SKM-1 (cell line): ENCODE data around the gene URB1.

Experiments used
- DNase-seq: peaks from one replicate; lab custom pipeline; 2025; ENCODE audit not compliant: unreplicated experiment; lab: John Stamatoyannopoulos, UW

Gene URB1

DNA sequence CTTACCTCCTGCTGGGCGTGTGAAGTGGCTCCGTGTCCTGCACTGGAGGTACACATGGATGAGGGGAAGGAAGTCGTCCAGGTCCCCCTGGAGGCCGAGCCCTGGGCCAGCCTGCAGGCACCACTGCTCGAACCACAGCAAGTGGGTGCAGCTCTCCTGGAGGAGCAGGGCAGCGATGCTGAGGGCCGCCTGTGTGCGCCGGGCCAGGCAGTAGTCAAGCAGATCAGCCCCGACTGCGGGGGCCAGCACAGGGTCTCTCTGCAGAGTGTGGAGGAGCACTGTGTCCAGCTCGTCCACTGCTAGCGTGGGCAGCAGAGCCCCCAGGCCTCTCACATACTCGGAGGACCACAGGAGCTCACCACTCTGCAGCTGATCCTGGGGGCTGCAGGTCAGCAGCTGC is 45.9 kb downstream of the URB1 start:
- no peak for DNase-seq

DNA sequence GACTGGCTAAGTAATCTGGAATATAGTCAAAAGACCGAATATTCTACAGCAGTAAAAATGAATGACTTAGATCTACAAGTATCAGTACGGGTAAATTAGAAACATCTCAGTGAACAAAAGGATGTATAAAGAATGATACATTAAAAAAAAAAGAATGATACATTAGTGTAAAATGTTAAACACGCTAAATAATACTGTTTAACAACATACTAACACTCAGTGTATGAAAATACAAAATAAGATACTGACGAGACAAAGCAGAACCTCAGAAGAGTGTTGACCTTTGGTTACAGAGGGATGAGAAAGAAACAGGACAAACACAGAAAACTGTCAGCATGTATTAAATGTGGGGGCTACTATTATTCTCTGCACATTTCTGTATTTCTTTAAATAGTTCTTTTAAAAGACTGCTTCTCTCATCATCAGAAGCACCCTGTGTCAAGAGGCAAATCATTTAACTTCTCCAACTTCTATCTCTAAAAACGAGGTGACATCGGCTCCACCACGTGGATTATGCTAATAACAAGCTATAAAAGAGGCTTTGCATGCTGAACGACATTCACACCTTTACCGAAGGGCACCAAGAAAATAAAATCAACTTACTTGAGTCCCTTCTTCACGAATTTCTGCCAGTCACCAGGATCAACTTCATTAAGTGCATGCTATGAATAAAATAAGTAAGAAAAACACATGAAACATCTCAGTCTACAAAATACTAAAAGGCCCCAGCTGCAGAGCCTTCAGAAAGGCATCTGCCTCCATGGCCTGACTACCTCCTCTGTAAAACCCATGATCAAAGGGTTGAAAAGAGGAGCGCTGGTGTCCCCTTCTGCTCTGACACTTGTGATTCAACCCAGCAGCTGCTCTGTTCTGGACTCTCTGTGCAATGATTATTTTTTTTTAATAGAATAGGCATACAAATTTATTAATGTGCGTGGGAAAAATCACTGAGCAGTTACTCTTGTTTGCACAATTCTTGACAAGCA is 51.7 kb downstream of the URB1 start:
- DNase-seq, result no peak

- no peak for DNase-seq
Measured at GRCh38 chr21:32338209-32338921, 54.4 kb downstream of the URB1 start.

GRCh38 chr21:32337206-32337605 is 55.6 kb downstream of the URB1 start:
- DNase-seq, result no peak

DNA sequence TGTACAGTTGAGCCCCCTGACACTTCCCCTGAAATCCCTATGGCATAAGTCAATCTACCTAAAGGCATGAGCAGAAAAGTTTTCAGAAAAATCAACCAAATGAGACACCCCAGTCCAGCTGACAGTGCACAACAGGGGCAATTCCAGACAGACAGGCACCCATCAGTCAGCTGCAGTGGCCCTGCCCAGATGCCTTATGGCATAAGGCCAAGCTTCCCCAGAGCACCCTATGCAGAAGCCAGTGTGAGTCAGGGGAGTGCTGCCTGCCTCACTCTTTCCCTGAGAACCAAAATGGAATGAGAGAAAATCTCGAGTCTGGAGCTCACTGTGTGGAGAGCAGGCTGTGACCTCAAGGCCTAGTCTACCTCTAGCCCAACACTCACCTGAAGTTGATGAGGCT is 56.1 kb downstream of the URB1 start:
- no peak for DNase-seq

DNA sequence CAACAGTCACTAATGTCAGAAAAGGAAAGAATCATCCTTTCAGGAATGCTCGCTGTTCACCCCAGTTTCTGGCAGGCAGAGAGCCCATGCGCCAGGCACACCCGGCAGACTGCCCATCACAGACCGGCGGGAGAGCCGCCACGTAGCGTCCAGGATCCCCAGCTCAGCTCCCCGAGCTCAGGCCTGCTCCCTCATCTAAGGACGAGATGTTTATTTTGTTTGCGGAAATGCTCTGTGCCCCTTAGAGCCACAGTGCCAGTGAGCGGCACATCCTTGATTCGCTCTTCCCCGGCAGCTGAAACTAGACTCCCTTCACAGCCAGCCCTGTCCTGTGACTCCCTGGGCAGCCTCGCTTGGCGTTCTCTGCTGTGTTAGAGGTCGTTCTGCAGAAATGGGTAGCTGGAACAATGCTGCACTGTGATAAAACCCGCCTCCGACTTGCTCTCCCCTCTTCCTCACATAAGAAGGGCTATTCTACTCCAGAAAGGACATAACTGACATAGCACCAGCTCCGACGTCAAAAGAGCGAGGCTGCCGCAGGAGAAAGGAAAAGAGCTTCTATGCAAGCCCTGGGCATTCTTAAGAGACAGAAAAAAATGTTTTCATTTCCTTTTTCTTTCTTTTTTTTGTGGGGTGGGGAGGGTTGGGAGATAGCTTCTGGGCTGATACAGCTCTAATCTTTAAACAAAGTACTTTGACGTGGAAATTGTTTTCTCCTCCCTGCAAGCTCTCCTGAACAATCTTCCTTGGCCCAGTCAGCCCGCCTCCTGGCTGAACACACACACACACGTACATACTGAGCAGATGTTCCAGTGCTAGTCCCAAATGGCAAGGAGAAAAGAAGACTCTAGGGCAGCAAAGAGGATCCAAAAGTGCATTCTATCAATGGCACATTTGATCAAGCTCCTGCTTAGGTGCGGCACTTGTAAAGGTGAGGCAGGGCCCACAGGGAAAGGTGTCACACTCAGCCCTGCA is 56.9 kb downstream of the URB1 start:
- no peak for DNase-seq

DNA sequence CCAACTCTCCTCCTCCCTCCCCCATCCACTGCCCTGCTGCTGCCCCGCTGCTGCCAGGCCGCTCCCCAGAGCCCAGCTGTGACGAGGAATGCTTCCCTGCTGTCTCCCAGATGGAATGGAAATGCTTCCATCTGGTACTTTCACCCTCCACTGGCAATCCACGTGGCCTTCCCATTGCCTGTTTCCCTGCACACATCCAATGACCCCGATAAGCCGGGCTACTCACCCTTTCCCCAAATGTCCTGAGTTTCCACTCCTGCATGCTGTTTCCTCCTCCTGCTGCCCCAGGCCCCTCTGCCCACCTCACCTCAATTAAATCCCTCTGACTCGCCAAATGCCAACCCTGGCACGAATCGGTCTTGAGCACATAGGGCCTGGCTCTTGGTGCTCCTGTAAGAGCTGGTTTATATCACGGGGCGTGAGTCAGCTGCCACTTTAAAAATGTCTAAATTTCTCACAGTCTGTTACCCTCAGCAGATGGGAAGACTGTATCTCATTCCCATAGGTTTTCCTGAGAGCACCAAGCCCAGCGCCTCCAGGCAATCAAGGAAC is 57.8 kb downstream of the URB1 start:
- no peak for DNase-seq

DNA sequence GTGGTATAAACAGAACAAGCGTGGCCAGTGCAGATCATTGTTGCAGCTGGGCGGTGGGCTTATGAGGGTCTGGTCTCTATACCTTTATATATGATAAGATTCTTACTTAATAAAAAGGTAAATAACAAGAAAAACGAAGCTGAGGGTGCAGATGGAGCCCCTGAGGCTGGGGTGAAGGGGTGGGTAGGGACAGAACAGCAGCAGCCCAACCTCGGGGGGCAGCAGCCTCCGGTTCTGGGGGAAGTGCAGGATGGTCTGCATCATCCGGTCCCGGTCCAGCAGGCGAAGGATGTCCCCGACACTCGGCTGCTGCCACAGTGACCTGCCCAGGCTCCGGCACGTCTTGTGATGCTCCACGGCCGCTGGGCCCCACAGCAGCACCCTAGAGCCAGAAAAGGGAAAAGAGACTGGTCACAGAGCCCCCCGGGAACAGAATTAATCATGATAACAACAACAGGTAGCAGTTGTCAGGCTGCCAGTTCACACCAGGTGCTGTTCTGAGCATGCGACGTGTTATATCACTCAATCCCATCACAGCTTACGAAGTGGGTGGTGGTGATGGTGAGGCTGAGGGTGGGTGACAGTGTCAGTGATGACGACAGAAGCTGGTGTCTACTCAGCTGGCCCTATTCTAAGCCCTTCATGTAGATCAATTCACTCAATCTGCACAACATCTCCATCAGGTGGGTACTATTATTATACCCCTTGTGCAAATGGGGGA is 58.7 kb downstream of the URB1 start:
- DNase-seq, result no peak

DNA sequence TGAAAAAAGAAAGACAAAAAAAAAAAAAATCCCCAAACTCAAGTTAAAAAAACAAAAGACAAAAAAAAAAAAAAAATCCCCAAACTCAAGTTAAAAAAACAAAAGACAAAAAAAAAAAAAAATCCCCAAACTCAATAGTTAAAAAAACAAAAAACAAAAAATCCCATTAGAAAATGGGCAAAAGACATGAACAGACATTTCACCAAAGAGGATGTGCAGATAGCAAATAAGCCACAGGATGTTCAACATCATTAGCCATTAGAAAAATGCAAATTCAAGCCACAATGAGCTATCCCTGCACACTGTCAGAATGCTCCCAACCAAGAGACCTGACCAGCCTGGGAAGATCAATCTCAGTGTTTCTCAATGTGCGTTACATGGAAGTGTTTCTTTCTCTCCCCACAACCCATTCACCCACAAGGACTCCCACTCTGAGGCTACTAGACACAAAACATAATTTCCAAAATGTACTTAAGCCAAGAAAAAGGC is 60.3 kb downstream of the URB1 start:
- no peak for DNase-seq

DNA sequence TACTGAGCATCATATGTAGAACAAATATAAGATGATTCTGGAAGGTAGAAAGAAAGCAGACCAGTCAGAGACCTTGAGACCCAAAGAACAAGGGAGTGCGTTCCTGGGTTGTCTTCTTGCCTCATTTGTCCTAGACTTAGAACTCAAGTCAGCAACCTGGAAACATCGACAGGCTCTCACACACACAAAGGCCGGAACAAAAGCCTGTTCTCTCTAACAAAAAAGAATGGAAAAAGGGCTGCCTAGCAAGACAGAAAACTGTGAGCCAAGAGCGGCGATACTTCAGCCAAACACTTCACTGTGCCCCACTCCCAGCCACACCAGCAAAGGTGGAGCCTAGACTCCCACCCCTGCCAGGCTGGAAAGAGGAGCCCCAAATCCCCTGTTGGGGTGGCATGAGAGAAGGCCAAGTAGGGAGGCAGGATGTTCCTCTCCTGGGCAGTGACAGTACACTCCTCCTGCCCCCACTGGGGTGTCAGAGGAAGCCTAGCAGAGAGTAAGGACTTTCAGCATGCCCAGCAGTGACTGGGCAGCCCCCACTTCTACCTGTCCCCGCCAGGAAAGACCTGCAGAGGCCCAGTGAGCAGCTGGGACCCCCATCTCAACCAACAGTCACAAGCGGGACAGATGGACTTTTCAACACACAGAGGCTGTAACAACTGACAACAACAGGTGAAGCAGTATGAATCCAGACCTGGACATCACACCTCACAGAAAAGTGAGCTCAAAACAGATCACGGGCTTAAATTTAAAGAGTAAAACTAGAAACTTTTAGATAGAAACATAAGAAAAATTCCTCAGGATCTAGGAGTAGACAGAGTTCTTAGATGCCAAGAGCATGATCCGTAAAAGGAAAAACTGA is 61.1 kb downstream of the URB1 start:
- no peak for DNase-seq

- no peak for DNase-seq
Measured at GRCh38 chr21:32330784-32331311, 62.0 kb downstream of the URB1 start.

DNA sequence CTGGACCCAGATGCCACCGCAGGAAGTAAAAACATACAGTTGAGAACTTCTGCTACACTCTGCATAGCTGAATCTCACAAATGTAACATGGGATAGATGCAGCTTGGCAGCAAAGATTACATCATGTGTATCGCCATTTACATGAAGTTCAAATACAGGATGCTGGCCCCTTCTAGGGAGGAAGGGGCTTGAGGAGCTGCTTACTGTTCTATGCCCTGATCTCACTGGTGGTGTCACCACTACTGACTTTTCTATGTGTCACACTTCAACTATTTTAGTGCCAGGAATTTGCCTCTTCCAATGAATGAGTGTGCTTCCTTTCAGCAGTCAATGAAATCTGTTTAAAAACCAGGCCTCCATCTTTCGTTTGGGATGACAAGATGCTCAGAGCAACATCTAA is 63.0 kb downstream of the URB1 start:
- no peak for DNase-seq

- no peak for DNase-seq
Measured at GRCh38 chr21:32329331-32329730, 63.5 kb downstream of the URB1 start.

DNA sequence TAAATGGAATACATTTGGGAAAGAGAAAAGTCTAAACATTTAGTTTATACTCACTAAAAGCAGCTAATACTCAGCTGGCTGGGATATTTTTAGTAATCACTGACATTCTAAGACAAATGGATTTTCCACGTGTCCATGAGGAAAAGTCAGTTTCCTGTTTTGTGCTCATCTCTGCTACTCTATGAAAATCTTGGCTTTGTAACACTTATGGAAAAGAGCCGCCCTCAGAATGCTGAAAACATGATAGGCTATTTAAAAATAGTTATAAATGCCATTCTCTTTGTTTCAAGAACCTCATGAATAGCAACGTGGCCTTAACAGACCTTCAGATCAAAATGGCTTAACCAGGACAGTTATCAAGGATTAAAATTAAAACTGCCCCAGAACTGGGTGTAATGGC is 64.2 kb downstream of the URB1 start:
- no peak for DNase-seq

GRCh38 chr21:32325706-32326105 is 67.1 kb downstream of the URB1 start:
- DNase-seq, result no peak

- DNase-seq, result no peak
Measured at GRCh38 chr21:32322676-32323075, 70.1 kb downstream of the URB1 start.

- no peak for DNase-seq
Measured at GRCh38 chr21:32322103-32322502, 70.7 kb downstream of the URB1 start.

DNA sequence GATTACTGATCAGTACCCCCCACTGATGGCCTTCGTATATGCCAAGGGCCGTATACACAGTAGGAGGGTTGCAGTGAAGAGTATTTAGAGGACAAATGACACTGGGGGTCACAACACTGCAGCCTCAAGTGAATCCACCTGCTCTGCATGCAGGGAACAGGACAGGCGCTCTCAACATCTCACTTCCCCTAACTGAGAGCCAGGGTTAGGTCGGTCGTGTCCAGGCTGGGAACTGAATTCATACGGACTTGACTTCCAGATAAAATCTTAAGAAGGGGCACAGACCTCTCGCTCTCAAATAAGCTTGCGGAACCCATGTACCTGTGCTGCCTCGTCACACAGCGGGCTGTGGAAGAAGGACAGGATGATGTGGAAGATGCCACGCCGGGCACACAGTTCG is 71.3 kb downstream of the URB1 start:
- no peak for DNase-seq

DNA sequence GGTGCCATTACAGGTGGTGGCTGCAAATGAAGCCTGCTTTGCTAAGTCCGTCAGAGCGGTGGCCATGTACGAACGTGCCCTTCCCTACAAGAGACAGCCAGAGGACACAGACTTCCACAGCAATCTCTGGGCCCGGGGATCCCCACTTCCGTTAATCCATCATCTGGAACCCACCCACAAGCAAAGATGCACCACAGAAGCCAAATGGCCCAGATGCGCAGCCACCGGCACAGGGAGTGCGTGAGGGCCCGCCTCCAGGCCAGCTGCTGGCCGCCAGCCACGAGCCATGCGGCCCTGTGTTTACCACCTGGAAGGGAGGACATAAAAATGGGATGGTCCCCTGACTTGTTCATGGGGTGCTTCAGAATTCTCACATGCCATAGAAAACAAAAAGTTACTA is 72.1 kb downstream of the URB1 start:
- DNase-seq, result no peak
